ENCODE measurements around the gene AFAP1L1. TPM values are rescaled to one million over a fixed set of nuclear protein-coding genes. Genes with fewer than 3 reads are reported as not detected.

The AFAP1L1 gene
- total and polyA plus RNA-seq, 2 of the 13 experiments (the other 11 are each of a cell fraction or from before 2014, with no cell fraction given): 0.38 to 1.0 TPM

GRCh38 chr5:149322518-149322917, 50.9 kb downstream of the AFAP1L1 start (continued):
- no peak for TF ChIP-seq DNMT1 (CRISPR knock-in tag; IDR thresholded peaks at IDR 0.05)
- TF ChIP-seq ZNF709 (CRISPR knock-in tag; IDR thresholded peaks at IDR 0.05): 0 out of 2 replicates have a peak, but pooled peaks have one; percentile 14
- TF ChIP-seq ZNF737 (CRISPR knock-in tag; IDR thresholded peaks at IDR 0.05; ENCODE audit: borderline replicate concordance): no peak
- peak; percentile 40; the same call in 1 of the 2 replicates for TF ChIP-seq RXRB (CRISPR knock-in tag; IDR thresholded peaks at IDR 0.05; ENCODE audit: borderline replicate concordance)
- TF ChIP-seq PRDM15 (CRISPR knock-in tag; IDR thresholded peaks at IDR 0.05): no peak
- TF ChIP-seq CREB1 (IDR thresholded peaks at IDR 0.05): 0 out of 2 replicates have a peak, but pooled peaks have one; percentile 14
- peak; percentile 71 for TF ChIP-seq CREB1 (CRISPR knock-in tag; IDR thresholded peaks at IDR 0.05)
- no peak for TF ChIP-seq ZNF597 (CRISPR knock-in tag; IDR thresholded peaks at IDR 0.05)
- peak; percentile 24; the same call in 1 of the 2 replicates for TF ChIP-seq ZNF350 (CRISPR knock-in tag; IDR thresholded peaks at IDR 0.05; ENCODE audit: borderline replicate concordance, low read depth)
- no peak for TF ChIP-seq ZNF232 (CRISPR knock-in tag; IDR thresholded peaks at IDR 0.05; ENCODE audit: borderline replicate concordance)
- TF ChIP-seq MED1 (CRISPR knock-in tag; IDR thresholded peaks at IDR 0.05): peak; percentile 48; the same call in 1 of the 2 replicates
- 0 out of 2 replicates have a peak, but pooled peaks have one; percentile 12 for TF ChIP-seq ISL2 (CRISPR knock-in tag; IDR thresholded peaks at IDR 0.05)
- TF ChIP-seq PTBP1 (IDR thresholded peaks at IDR 0.05; ENCODE audit: low read depth, low read length, poor library complexity, severe bottlenecking): no peak
- TF ChIP-seq PCBP2 (optimal IDR thresholded peaks at IDR 0.05; ENCODE audit: low read depth, low read length, poor library complexity, severe bottlenecking): no peak
- TF ChIP-seq CEBPZ (IDR thresholded peaks at IDR 0.05; ENCODE audit: low read length): no peak
- peak; percentile 31; the same call in 1 of the 2 replicates for TF ChIP-seq ZNF691 (CRISPR knock-in tag; IDR thresholded peaks at IDR 0.05; ENCODE audit: borderline replicate concordance, low read depth)
- TF ChIP-seq RCOR2 (CRISPR knock-in tag; IDR thresholded peaks at IDR 0.05): peak; percentile 51; the same call in 1 of the 2 replicates
- TF ChIP-seq MTA1 (CRISPR knock-in tag; IDR thresholded peaks at IDR 0.05; ENCODE audit: borderline replicate concordance): peak; percentile 93
- peak; percentile 62 for TF ChIP-seq FOXP4 (CRISPR knock-in tag; IDR thresholded peaks at IDR 0.05)

Measured in HepG2 (cell line).